Kidney epithelial cell (primary cell): Measurements from ENCODE around the gene PACSIN2. TPM values are rescaled to one million over a fixed set of nuclear protein-coding genes. Genes with fewer than 3 reads are reported as not detected.

ENCODE experiments used
- DNase-seq: peaks from one replicate; pipeline ENCODE4 v3.0.0-alpha.2; 2010; ENCODE audit warnings: low read depth
- H3K27me3 ChIP-seq: 2 replicates; pipeline ENCODE4 v1.6.0; 2011; ENCODE audit warnings: low read length; ENCODE audit not compliant: control insufficient read depth, insufficient read depth
- H3K36me3 ChIP-seq: 2 replicates; pipeline ENCODE4 v1.5.1; 2011; ENCODE audit warnings: low read length; ENCODE audit not compliant: control insufficient read depth, insufficient read depth
- H3K4me3 ChIP-seq: 2 replicates; pipeline ENCODE4 v1.5.1; 2011; ENCODE audit warnings: low read depth, mild to moderate bottlenecking, control low read depth, low read length
- CTCF ChIP-seq: IDR thresholded peaks from 2 replicates; pipeline ENCODE4 v1.5.1; 2011; ENCODE audit warnings: mild to moderate bottlenecking, moderate library complexity, low read length, control low read depth, inconsistent platforms; ENCODE audit not compliant: insufficient read depth, poor library complexity, severe bottlenecking
- total RNA-seq: library from RNA; depleted of rRNA; stranded (reverse); fragments of >200 nt; gene quantifications from 2 replicates; pipeline ENCODE4 v1.2.3, GENCODE V29; 2015

Gene PACSIN2
- total RNA-seq, 1 donor from 2014 or later: 62.9 TPM

DNA sequence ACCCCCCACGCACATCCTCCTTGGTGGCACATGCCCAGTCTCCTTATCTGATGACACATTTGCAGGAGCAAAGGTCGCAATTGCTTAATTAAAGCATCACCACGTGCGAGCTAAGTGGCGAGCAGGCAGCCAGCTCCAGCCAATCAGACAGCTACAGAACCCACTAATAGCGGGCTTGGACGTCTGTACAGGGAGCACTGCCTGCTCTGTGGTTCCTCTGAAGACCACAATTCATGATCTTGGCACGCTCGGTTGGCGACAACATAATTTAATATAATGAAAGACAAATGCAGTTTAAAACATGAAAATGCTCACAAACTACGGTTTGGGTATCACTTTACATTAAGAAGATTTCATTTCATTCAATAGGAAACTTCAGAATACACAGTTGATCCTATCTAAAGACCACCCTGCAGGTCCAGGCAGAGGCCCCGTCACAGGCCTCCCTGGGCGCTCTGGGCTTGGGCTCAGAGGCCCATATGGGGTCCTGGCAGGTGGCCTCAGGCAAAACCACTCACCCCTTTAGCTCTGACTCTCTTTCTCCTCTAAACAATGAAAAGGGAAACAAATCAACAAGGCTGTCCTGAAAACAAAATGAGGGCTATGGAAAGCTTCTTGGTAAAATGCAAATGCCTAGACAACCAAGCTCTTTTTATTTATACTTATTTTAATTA lies 10.4 kb downstream of the PACSIN2 start:
- TF ChIP-seq CTCF: no peak
- no peaks in the 10 kb centered on the region for H3K27me3 ChIP-seq
- DNase-seq: no peak
- H3K4me3 ChIP-seq: no peak overlapping the region
- no peaks in the 10 kb centered on the region for H3K36me3 ChIP-seq

DNA sequence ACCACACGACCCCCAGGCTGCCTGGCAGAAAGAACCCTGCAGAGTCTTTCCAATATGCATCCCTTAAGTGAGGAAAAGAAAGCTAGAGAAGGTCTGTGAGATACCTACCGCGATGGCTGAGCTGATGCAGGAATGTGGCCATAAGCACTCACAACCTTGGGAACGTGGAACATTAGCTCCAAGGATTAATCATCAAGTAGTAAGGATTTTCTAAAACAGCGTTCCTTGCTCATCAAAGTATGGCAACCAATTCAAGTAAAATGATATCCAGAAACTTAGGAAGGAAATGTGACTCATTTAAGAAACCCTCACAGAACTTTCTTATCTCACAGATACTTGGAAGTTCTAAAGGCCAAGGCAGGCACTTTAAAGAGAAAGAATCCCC lies 12.8 kb downstream of the PACSIN2 start:
- Histone ChIP-seq H3K36me3 (no peaks in the 10 kb centered on the region), H3K4me3 (no peak overlapping the region), H3K27me3 (no peaks in the 10 kb centered on the region)
- DNase-seq: no peak
- TF ChIP-seq CTCF: no peak

DNA sequence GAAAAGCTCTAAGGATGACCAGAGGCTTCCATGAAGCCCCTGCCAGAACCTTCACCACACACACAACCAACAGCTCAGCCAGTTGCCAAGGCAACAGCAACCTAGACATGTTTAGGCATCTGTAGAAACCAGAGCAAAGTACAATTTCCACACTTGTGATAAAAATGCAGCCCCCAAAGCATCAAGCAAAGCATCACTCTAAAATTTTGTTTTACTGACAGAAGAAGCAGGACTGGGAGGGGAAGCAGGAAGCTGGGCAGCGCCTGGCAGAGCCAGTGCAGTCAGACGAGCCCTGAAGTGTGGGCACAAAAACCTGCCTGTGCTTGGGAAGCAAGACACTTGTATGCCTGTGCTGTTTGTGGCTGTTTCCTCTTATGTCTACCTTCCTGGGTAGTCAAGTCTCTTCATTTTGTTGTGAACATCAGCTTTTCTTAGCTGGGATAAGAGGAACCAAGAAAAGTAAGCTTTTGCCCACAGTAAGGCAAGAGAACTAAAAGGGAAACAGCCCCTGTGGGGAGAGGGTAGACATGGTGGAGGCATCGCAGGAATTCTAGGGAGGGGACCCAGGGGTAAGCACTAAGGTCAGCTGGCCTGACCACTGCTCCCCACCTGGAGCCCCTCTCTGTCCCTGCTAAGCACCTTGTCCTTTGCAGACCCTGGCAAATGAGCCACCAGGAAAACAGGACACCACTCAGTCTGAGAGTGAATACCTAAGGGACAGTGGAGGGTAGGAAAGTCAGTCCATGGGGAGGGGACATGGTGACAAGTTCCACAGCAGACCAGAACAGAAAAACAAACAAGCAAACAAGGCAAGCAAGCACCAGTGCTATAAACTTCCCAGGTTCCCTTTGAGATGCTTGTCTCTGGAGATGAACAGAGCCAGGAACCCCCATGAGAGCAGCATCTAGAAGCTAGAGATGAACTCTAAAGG lies 13.4 kb downstream of the PACSIN2 start:
- DNase-seq: no peak
- no peak for TF ChIP-seq CTCF
- Histone ChIP-seq H3K36me3 (no peaks in the 10 kb centered on the region), H3K4me3 (no peak overlapping the region), H3K27me3 (no peaks in the 10 kb centered on the region)

DNA sequence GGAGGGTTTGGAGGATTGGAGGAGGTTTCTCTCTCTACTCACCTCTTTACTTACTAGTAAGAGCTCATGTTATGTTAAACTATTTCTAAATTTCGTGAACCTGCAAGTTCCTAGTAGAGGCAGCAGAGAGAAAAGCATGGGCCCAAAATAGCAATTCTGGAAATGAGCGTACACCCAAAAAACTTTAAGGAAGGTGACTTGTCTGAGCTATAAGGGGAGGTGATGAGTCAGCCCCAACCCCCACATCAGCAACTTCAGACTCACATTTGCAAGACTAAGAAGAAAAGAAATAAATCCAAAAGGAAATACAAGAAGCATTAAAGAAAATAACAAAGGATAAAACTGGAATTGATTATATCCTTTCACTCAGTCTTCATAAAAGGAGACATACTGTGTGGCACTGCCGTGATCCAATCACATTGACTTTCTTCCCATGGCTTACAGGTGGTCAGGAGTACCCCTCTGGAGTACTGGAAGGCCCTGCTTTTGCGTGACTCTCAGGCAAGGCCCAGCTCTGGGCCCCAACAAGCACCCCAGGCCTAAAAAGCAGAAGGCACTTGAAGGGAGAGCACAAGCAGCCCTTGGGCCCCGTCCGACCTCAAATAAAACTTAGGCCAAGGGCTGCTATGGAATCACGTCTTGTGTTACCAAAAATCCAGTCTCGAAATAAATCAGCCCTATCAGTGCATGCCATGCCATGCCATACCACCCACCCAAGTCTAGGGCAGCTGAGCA lies 14.3 kb downstream of the PACSIN2 start:
- no peaks in the 10 kb centered on the region for H3K36me3 ChIP-seq
- no peak overlapping the region for H3K4me3 ChIP-seq
- no peaks in the 10 kb centered on the region for H3K27me3 ChIP-seq
- DNase-seq: no peak
- TF ChIP-seq CTCF: no peak

DNA sequence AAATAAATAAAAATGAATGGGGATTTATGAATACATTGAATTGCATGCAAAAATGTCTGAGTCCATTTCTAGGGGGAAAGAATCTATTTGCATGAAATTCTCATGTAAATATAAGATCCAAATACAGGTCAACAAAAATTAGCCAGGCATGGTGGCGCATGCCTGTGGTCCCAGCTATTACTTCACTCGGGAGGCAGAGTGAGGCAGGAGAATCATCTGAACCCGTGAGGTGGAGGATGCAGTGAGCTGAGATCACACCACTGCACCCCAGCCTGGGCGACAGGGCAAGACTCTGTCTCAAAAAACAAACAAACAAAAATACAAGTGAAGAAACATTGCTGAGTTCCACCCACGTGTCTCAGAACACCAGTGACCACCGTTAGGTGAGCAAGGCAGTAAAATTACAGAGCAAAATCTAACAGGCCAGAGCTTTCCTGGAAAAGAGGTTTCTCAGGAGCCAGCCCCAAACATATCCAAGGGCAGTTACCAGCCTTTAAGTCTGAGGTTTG lies 17.3 kb downstream of the PACSIN2 start:
- Histone ChIP-seq H3K27me3 (no peaks in the 10 kb centered on the region), H3K4me3 (no peak overlapping the region), H3K36me3 (no peaks in the 10 kb centered on the region)
- no peak for DNase-seq
- TF ChIP-seq CTCF: no peak
